Measurements from ENCODE around the gene COX6A2.

COX6A2 gene

DNA sequence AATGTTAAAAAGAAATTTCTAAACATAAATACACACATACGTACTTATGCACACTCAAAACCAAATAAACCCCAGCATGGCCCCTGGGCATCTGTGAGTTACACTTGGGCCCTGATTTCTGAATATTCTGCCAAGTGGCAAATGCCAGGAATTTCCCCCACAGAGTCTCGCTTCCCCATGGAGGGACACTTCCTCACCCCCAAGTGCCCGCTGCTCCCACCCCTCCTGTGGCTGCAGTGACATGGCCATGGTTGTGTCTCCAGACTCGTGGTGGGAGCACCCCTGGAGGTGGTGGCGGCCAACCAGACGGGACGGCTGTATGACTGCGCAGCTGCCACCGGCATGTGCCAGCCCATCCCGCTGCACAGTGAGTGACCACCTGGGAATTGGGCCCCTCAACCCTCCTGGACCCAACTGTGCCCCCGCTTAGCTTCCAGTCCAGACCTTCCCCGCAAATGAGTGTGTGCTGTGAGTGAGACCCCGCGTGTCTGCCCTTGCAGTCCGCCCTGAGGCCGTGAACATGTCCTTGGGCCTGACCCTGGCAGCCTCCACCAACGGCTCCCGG, 31.0 kb downstream of the COX6A2 start:
- DNase-seq (ENCODE audit: low read depth), result no peak
- TF ChIP-seq, protein P1, sequence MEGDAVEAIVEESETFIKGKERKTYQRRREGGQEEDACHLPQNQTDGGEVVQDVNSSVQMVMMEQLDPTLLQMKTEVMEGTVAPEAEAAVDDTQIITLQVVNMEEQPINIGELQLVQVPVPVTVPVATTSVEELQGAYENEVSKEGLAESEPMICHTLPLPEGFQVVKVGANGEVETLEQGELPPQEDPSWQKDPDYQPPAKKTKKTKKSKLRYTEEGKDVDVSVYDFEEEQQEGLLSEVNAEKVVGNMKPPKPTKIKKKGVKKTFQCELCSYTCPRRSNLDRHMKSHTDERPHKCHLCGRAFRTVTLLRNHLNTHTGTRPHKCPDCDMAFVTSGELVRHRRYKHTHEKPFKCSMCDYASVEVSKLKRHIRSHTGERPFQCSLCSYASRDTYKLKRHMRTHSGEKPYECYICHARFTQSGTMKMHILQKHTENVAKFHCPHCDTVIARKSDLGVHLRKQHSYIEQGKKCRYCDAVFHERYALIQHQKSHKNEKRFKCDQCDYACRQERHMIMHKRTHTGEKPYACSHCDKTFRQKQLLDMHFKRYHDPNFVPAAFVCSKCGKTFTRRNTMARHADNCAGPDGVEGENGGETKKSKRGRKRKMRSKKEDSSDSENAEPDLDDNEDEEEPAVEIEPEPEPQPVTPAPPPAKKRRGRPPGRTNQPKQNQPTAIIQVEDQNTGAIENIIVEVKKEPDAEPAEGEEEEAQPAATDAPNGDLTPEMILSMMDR (IDR thresholded peaks at IDR 0.05; ENCODE audit: insufficient read depth, low read depth, low read length, missing control alignments), result no peak
- no peak overlapping the region for H3K4me3 ChIP-seq (ENCODE audit: low read length)

DNA sequence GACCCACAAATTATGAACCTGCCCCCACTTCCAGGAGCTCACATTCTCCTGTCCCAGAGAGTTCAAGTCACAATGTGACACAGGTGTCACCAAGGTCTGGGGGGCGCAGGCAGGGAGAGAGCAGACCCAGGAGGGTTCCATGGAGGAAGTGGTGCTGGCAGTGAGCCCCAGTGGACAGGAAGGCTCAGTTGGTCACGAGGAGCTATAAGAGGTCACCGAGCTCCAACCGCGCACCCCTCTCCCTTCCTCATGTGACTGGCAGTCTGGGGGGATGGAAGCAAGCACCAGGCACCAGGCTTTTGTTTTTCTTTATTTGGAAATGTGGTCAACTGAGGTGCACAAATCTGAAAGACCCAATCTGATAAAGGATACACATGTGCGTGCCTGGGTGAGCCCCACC, 32.5 kb downstream of the COX6A2 start:
- no peak for DNase-seq (ENCODE audit: low read depth)
- TF ChIP-seq, protein P1 (IDR thresholded peaks at IDR 0.05; ENCODE audit: insufficient read depth, low read depth, low read length, missing control alignments), result no peak
- no peak overlapping the region for H3K4me3 ChIP-seq (ENCODE audit: low read length)

DNA sequence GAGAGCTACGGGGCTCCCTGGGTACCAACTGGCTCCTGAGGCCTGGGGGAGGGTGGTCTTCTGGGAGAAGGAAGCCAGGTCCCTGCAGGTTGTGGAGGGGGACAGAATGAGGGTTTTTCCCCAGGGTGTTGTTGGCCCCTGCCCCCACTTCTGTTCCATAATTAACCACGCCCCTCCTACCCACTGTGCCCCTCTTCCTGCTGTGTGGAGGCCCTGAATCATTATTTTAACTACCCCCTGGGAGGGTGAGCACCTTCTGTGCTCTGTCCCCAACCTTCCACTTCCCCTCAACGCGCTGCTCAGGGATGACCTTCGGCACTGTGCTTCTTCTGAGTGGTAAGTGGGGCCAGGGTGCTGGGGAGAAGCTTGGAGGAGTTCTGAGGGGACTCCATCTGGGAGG, 35.1 kb downstream of the COX6A2 start, which contains the start of gene ITGAD:
ITGAD (plus strand) TSS at position 280 of the 400 bp plus-strand sequence; CDS start at position 306, 26 bp downstream.
- no peak for DNase-seq (ENCODE audit: low read depth)
- TF ChIP-seq, protein P1 (IDR thresholded peaks at IDR 0.05; ENCODE audit: insufficient read depth, low read depth, low read length, missing control alignments), result no peak
- H3K4me3 ChIP-seq (ENCODE audit: low read length), result no peak within 1 kb of the TSS

DNA sequence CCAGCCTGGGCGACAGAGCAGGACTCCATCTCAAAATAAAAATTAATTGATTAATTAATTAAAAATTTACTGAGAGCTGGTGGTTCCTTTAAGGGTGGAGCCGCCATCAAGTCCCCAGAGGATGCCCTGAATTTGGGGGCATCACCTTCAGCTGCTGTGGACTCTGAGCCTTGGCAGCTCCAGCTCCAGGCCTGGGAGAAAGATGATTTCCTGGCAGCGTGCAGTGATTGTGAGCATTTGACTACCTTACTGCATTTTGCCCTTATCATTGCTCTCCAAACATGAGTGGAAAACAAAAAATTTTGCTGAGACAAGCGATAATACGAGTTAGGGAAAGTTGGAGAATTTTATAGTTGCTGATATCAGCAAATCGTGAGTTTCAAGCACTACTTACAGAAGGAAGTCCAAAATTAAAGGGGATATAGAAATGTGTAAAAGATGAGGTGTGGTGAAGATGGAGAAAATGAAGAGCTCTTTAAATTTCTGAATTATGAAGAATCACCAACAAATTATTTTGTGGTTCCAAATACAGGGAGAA, 37.6 kb downstream of the COX6A2 start:
- TF ChIP-seq, protein P1 (IDR thresholded peaks at IDR 0.05; ENCODE audit: insufficient read depth, low read depth, low read length, missing control alignments), result no peak
- DNase-seq (ENCODE audit: low read depth), result no peak
- H3K4me3 ChIP-seq (ENCODE audit: low read length), result no peak overlapping the region

DNA sequence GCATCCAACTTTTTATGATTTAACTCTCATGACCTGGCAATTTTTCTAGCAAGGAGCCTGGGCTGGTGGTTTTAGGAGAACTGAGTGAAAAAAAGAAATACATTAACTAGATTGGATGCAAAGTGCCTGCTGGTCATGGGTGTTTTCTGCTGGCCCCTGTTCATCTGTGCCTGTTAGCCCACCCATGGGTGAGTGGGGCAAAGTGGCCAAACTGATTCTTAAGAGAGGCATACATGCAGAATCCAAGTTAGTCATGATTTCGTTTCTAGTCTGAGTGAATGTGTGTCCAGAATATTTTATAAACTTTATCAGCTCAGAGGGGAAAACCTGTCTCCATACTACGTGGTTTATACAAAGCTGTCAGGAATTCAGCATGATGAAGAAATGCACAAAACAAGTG, 39.6 kb downstream of the COX6A2 start:
- TF ChIP-seq, protein P1 (IDR thresholded peaks at IDR 0.05; ENCODE audit: insufficient read depth, low read depth, low read length, missing control alignments), result no peak

DNA sequence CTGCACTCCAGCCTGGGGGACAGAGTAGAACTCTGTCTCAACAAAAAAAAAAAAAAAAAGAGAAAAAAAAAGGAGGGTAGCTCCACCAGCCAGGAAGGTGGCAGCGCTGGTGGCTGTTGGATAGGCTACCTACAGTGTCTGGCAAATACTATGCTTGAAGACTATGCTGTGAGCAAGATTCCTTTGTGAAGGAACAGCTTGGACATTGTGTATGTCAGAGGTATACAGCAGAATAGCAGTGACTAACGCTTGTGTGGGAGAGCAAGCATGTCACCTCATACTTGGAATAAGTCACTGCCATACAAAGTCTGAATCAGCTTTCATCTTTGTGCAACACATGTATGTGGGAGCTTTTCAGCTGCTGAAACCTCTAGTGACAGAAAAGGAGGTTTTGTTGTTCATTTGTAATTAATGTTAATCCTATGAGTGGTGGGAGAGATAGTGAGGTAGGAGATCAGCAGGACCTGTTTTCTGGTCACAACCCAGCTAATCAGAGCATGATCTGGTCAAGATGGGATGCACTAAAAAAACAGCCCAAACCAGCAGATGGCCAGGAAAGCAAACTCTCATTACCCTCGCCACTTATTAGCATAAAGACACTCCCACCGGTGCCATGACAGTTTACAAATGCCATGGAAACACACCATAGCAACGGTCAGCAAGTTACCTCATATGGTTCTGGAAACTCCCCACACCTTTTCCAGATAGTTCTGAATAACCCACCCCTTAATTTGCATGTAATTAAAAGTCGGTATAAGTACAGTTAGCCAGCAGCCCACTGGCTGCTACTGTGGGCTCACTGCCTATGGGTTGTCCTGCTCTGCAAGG, 41.8 kb downstream of the COX6A2 start:
- peak; percentile 77 for DNase-seq (ENCODE audit: low read depth)
- TF ChIP-seq, protein P1 (IDR thresholded peaks at IDR 0.05; ENCODE audit: insufficient read depth, low read depth, low read length, missing control alignments), result no peak
- H3K4me3 ChIP-seq (ENCODE audit: low read length), result no peak overlapping the region

More for the DNA sequence above, 39.6 kb downstream of the COX6A2 start:
- DNase-seq (ENCODE audit: low read depth), result no peak
- no peak overlapping the region for H3K4me3 ChIP-seq (ENCODE audit: low read length)

Data from epithelial cell of esophagus (primary cell).